Activated T-cell treated with anti-CD3 and anti-CD28 coated beads for 48 hours (primary cell): ENCODE results near the gene YWHAB.

Experiments used
- DNase-seq: peaks from one replicate; pipeline ENCODE4 v3.0.0-alpha.2; 2020; ENCODE audit warnings: low read depth

YWHAB gene

DNA sequence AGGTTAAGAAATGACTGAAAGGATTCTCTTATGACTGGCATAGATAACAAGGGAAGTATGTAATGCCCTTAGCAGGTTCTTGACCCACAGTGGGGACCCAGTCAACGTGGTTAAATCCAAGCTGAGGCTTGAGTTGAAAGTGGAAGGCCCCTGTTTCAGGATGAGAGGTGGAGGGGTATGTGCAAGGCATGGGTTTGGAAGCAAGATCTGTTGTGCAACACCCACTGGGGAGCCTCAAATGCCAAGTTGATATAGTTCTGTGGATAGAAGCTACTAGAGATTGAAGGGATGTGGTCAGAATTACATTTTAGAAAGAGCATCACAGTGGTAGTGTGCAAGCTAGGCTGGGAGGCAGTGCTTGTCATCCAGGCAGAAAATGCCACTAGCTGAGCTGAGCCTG lies 29.4 kb downstream of the YWHAB start:
- no peak for DNase-seq

DNA sequence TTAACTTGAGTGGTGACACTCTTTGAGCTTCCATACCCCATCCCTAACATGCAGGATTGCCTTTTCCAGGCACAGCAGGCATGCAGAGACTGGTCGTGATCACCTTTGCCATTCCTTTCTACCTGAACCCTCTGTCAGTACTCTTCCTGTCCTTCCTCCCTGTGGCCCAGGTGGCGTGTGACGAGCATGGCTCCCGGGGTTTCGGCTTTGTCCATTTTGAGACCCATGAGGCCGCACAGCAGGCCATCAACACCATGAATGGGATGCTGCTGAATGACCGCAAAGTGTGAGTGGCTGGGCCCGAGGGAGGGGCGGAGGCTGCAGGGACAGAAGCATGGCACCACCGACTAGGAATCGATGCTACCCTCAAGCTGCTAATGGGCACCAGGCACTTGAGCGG lies 31.1 kb downstream of the YWHAB start:
- DNase-seq = no peak

DNA sequence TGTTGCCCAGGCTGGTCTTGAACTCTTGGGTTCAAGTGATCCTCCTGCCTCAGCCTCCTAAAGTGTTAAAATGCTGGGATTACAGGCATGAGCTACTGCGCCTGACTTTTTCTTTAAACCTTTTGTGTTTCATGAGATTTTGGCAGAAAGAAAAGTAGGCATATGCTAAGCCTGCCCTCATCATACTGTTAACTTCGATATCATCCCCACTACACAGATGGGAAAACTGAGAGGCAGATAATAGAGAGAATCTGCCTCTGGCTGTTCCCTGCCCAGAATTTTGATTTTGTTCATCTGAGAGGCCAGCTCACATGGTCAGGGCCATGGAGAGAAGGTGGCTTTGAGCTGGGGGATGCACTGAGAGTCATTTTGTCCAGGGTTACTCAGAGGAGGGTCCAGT lies 31.9 kb downstream of the YWHAB start:
- no peak for DNase-seq

DNA sequence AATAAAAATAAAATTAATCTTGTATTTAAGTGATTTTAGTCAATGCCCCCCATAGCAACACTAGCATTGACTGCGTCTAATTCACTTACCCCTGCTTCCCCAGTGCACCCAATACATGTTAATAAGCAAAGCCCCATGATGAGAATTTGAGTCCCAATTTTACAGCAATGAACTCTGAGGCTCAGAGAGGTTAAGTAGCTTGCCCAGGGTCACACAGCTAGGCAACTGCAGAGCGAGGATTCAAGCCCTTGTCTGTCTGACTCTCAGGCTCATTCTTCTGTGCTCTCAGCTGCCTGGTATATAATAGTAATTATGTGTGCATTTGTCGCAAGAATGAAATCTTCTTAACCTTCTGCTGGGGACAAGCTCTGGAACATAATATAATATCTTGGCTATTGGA lies 32.8 kb downstream of the YWHAB start:
- no peak for DNase-seq

DNA sequence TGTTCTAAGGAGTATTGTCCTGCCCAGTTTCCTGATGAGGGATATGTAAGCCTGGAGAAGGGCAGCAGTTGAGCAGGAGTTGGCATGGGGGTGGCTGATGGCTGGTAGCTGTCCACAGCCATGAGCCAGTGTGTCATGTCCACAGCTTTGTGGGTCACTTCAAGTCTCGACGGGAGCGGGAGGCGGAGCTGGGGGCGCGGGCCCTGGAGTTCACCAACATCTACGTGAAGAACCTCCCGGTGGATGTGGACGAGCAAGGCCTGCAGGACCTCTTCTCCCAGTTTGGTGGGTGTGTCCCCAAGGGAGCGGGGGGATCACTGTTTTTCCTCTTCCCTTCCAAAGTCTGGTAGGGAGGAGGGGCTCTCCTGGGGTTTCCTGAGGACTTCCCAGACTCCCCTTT lies 33.3 kb downstream of the YWHAB start:
- DNase-seq = no peak

DNA sequence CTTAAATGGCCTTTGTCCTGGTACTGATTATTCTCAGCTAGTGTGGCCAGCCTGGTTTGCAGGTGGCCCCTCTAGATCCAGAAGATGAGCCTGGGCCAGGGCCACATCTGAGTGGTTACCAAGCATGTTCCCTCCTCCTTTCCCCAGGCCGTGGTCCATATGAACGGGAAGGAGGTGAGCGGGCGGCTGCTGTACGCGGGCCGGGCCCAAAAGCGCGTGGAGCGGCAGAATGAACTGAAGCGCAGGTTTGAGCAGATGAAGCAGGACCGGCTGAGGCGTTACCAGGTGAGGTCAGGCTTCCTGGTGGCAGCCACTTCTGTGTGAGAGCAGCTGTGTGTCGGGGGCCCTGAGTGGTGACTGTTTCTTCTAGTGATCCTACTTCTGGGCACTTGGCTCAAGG lies 35.9 kb downstream of the YWHAB start:
- DNase-seq = no peak

DNA sequence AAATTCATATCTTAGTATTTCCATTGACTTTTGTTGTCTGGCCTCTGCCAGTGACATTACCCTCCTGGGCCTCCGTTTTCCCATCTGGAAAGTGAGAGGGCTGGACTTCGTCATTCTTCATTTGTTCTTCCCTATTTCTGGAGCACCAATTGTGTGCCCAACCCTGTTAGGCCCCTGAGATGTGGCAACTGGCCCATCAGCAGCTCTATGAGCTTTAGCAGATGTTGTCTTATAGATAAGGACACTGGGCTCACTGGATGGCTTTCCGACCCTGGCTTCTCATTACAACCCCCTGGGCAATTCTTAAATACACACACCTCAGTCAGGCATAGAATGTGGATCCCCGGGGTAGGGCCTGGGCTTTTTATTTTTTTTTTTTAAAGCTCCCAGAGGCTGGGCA lies 39.0 kb downstream of the YWHAB start:
- no peak for DNase-seq

DNA sequence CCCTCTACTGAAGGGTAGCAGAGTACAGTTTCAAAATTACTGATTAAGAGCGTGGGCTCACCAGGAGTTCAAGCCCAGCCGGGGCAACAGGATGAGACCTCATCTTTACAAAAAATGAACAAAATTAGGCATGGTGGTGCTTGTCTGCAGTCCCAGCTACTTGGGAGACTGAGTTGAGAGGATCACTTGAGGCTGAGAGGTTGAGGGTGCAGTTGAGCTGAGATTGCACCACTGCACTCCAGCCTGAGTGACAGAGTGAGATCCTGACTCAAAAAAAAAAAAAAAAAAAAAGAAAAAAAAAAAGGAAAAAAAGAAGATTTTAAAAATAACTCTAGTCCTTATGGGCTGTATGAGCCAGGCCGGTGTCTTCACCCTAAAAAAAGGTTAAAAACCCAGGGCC lies 43.1 kb downstream of the YWHAB start:
- no peak for DNase-seq

DNA sequence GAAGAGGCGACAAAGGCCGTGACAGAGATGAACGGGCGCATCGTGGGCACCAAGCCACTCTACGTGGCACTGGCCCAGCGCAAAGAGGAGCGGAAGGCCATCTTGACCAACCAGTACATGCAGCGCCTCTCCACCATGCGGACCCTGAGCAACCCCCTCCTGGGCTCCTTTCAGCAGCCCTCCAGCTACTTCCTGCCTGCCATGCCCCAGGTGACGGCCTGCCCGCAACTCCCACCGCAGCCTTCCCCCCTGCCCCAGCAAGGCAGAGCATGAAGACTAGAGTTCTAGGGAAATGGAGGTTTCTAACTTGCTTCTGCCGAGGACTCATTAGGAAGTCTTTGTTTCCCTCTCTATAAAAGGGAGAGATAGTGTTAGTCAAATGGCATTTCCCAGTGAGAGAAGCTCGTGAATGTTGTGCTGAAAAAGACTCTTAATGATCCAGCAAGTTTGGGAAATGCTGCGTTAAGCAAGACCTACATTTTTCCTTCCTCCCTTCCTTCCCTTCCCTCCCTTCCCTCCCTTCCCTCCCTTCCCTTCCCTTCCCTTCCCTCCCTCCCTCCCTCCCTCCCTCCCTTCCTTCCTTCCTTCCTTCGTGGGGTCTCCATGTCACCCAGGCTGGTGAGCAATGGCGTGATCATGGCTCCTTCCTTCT lies 45.1 kb downstream of the YWHAB start:
- no peak for DNase-seq

DNA sequence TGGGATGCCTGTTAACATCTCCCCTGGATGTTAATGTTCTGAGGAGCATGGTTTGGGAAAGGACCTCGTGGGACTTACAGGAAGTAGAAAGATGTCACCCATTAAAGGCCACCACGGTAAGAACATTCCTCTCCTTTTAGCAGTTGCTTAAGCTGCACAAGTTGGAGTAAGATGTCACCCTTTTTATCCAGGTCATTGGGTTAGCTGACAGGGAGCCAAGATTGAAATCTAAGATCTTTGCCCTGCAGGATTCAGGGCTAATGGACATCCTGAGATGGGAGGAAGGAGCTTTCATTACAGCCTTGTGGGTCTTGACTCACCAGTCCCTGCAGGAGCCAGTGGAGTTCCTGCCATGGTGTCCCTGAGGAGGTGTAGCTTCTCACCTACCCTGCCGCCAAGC lies 46.4 kb downstream of the YWHAB start:
- DNase-seq = no peak

DNA sequence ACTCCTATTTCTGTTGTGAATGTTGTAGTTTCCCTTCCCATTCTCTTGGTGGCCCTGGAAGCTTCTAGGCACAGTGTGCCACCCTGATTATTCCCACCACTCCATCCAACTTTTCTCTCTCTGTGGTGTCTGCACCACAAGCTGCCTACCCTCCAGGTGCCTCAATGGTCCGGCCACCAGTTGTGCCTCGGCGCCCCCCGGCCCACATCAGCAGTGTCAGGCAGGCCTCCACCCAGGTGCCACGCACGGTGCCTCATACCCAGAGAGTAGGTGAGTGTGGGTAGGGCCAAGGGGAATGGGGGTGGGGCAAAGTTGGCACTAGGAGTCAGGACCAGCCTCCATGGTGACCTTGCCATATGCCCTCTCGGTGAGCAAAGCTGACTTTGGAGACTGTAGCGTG lies 47.4 kb downstream of the YWHAB start:
- no peak for DNase-seq

DNA sequence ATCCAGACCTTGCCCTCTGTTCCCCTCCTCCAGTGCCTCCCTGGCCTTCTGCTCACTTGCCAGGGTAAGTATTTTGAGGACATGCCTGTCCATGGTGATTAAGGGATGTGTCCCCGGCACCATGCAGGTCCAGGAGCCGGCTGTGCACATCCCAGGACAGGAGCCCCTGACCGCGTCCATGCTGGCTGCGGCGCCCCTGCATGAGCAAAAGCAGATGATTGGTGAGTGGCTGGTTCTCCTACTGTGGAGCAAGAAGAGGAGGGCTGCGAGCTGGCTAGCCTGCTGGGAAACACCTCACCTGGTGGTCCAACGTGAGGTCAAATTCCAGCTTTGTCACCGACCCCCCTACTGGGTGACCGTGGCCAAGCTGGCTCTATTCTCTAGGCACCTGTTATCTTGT lies 51.0 kb downstream of the YWHAB start:
- DNase-seq = no peak

DNA sequence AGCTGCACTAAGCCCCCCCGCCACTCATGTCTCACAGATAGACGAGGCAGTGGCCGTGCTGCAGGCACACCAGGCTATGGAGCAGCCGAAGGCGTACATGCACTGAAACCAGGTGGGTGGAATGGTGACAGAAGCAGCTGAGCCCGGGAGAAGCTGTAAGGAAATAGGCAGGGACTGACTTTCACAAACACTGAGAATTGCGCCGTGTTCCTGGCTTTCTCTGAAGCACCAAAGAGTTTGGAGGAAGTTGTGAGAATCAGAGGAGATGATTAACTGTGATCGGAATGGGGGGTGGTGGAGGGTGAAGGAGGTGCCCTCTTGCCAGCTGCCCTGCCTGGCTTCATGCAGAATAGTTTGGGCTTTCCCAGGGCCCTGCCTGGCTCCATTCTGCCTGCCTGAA lies 53.1 kb downstream of the YWHAB start:
- DNase-seq = no peak

DNA sequence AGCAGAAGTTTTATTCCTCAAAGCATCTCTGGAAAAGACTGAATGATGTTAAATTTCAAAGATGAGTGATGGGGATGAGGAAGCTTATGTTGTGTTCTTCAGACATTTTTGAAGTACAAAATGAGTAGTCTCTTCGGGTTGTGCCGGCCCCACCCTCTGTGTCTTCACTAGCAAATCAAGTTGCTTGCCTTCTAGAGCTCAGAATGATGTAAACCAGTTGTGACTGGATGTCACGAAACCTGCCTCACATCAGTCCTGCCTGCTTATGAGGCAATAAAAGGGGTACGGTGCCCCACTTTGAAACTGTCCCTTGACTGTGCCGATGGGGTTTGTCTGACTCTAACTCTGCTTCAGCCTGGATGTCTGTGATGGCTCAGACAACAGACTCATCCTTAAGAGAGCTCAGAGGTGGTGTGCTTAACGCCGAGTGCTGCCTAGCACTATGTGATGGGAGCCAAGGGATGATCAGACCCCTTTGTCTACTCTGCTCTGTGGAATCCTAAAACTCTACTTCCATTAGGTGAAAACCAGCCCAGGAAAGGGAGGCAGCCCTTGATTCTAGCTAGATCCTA lies 55.7 kb downstream of the YWHAB start:
- no peak for DNase-seq

DNA sequence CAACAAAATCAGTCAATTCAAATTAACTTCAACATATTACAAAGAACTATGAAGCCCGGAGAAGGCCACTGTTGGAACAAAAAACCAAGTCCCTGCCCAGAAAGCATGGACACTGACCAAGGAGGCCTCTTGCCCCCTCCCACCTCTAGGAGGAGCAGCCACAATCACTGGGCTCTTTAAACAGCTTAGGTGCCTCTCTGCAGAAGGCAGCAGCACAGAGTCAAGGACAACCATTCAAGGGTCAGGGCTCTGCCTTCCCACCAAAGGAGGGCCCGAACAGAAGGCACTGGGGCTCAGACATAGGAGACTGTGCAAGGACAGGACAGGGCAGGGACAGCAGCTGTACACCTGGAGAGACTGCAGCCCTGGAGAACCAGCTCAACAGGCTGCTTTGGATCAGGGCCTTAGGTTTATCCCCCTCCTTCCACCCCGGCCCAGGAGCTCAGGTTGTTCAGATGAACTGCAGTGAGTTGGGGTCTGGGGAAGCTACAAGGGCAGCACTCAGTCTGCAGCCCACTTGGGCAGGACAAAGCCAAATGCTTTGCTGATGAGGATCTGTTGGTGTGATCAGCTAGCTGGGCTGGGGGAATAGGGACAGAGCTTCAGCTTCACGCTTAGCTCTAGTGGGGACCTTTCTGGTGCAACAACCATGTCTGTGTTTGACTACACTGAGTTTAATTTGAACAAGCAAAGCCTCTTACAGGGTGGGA lies 56.9 kb downstream of the YWHAB start:
- DNase-seq = no peak

DNA sequence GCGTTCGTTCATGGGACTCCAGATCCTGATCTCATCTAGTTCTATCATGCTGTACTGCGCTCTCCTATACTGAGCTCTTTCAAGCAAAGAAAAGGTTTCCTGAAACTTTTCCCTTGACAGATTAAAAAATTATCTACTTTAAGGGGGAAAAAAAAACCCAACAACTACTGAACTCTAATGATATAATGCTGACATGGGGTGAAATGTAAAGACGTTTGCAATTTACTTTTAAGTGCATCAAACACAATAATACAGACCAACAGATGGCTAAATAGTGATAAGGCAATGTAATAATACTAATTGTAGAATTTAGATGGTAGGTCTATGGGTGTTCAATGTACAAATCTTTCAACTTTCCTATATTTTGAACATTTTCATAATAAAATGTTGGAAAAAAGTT lies 58.3 kb downstream of the YWHAB start:
- no peak for DNase-seq

DNA sequence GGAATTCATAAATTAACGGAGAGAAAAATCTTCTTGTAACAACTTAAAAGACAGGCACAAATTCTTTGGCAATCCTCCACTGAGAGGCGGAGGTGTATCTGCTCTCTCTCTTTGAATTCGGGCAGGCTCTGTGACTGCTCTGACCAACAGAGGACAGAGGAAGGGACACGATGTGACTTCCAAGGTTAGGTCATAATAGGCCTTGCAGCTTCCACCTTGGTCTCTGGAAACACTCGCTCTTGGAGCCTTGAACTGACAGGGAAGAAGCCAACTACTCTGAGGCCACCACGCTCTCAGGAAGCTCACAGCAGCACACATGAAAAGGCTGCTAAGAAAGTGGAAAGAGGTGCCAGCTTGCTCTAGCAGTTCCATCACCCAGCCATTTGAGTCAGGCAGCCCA lies 59.8 kb downstream of the YWHAB start:
- no peak for DNase-seq

DNA sequence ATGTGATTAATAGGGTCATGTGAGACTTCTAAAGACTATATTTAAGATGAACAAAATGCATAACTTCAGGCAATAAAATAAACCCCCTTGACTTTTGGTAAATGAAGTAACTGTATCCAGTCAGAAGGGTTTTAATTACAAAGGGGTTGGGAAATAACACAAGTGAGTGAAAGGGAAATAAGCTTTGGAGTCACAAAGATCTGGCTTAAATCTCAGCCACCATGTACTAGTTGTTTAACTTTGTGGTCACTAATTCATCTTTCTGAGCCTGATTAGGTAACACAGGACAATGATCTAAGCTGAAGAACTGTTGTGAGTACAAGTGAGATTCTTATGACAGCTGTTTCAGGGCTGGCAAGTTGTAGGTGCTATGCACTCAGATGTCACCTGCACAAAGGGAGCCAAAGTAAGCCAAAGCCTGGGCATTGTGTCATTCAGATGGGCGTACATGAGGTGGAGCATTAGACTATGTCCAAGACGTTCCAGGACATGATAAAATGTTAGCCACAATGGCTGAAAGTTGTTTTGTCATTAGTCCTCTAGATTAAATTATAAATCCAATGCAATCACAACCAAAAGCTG lies 60.9 kb downstream of the YWHAB start:
- DNase-seq = no peak

DNA sequence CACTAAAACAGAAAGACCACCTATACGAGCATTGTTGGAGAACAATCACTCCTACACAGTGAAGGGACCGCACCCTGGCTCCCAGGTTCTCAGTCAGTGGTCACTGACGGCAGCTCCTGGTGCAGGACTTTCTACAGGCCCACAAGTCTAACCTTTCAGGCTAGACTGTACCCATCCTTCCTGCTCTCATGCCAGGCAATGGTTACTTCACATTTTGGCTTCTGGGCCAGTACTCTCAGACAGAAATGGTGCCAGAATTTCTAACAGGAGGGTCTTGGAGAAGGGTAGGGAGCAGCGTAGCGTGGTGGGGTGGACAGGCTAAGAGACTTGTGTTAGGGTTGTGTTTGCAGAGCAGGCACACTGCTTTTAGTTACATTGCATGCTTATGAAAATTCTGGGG lies 62.6 kb downstream of the YWHAB start:
- no peak for DNase-seq

DNA sequence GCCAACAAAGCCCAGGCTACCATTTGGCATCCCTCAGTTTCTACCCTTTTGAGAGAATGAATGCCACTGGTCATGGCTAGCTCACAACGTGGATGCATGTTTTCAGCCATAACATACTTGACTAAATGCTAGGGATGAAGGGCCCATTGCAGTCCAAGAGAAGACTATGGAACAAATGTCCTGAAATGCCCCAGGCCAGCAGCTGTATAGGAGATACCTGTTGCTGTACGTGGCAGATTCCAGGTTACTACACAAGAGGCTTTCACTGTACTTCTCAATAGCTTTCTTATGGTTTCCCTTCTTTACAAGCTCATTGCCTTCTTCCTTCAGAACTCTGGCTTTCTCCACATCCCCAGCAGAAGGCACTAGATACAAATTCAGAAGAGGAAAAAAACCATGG lies 63.0 kb downstream of the YWHAB start:
- no peak for DNase-seq

DNA sequence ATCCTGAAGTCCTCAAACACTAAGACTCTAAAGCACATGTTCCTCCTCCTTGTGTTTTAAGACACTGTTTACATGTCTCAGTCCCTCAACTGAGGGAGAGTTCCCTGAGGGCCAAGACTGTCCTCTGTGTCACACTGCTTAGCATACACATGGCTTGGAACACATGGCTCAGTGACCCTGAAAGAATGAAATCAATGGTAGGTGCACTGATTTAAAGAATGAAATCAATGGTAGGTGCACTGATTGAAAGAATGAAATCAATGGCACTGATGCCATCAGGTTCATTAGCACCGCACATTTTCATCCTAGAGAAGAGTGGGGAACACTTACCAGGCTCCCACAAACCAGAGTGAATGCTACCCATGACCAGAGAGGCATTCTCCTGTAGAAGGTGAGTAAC lies 64.9 kb downstream of the YWHAB start:
- DNase-seq = no peak

DNA sequence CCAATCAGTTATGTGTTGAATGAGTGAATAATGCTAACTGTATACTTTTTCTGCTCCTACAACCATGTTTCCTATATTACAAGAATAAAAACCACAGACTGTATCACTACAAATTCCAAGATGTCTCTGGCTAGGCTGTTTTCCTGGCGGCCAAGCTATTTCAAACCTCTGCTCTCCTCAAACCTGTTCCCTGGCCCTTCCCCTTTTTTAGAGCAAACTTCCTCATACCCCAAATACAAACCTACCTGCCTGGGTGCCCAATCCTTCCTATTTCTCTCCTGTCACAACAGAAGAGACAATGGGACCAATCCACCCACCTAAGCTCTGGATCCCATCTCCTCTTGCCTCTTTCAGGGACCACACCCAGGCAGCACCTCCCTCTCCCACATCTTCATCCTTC lies 67.2 kb downstream of the YWHAB start:
- DNase-seq = no peak

DNA sequence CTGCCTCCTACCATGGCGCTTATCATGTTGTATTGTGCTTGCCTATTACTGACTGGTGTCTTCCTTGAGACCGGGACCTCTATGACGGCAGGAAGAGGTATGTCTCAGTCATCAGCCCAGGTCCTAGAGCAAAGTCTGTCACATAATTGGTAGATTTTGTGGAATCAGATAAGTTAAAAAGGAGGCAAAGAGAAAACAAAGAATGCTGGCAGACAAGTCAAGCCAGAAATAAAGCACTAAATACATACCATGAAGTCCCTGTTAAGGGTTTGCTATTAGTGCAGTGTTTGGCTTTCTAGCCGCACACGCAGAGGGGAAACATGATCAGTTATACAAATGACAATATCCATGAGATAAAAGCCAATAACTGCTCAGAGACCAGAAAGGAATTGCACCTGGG lies 68.7 kb downstream of the YWHAB start:
- DNase-seq = no peak

DNA sequence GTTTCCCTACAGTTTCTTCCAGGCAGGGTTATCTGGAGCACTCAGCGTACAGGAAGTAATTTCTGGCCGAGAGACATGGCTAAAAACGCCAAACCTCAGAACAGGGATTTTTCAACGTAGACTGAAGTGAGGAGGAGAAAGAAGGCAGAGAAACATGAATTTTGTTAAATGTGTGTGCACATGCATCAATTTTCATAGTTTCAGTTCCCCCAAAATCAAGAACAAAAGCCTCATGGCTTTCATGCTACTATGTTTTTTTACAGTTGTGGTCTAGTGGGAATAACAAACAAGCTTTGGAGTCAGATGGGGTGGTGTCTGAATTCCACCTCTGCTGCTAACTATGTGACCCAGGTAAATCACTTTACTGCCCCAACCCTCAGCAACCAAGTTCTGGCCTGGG lies 69.8 kb downstream of the YWHAB start:
- DNase-seq = no peak
